Endothelial cell of umbilical vein (primary cell): ENCODE results near the gene NR2E1. TPM values are rescaled to one million over a fixed set of nuclear protein-coding genes. Genes with fewer than 3 reads are reported as not detected.

ENCODE experiments used
- BruUV-seq: library from RNA; stranded (reverse); fragments of 400-500 nt; replicated peaks from 2 replicates; lab custom pipeline; 2021; lab: Mats Ljungman, UMichigan
- CTCF ChIA-PET: fragments of 300-600, 350-600 bp; sonication (Branson Sonifier 250); formaldehyde crosslinking; loops from one replicate; lab custom pipeline; 2021; ENCODE audit warnings: antibody characterized with exemption, inconsistent platforms; lab: Charles Lee
- POLR2A ChIA-PET: fragments of 300-600, 350-600 bp; sonication (Branson Sonifier 250); formaldehyde crosslinking; loops from one replicate; lab custom pipeline; 2021; ENCODE audit warnings: antibody characterized with exemption, inconsistent platforms; lab: Charles Lee
- DNase-seq: peaks from one replicate; pipeline ENCODE4 v3.0.0-alpha.2; 2011; ENCODE audit warnings: low read depth, low spot score
- FAIRE-seq: peaks from 2 replicates; lab custom pipeline; 2011; peaks lifted over from hg19 to GRCh38; lab: Jason Lieb, UNC
- H2AFZ ChIP-seq: 2 replicates; pipeline ENCODE4 v1.6.0; 2012; ENCODE audit warnings: low read depth, low read length, control low read depth, inconsistent platforms
- H3K27ac ChIP-seq: 2 replicates; pipeline ENCODE4 v1.5.1; 2011; ENCODE audit warnings: low read depth, mild to moderate bottlenecking, control low read depth, low read length, moderate library complexity; ENCODE audit not compliant: insufficient read depth
- H3K27me3 ChIP-seq, 2 experiments: 2 replicates each; pipeline versions ENCODE4 v1.6.0 to v1.6.1; 2011; ENCODE audit warnings: low read length in 2 of 2, mixed read lengths in 1 of 2; ENCODE audit not compliant: control insufficient read depth in 2 of 2, insufficient read depth in 2 of 2
- H3K36me3 ChIP-seq, 2 experiments: 2 replicates in 1 of 2; 3 replicates in 1 of 2; pipeline ENCODE4 v1.5.1; 2011; ENCODE audit warnings: low read length in 2 of 2, mild to moderate bottlenecking in 1 of 2, moderate library complexity in 1 of 2; ENCODE audit not compliant: control insufficient read depth in 2 of 2, insufficient read depth in 2 of 2; ENCODE audit errors: extremely low read depth in 1 of 2
- H3K4me1 ChIP-seq: 3 replicates; pipeline ENCODE4 v1.5.1; 2011; ENCODE audit warnings: mild to moderate bottlenecking, low read length; ENCODE audit not compliant: control insufficient read depth, insufficient read depth; ENCODE audit errors: extremely low read depth
- H3K4me2 ChIP-seq: 2 replicates; pipeline ENCODE4 v1.6.1; 2011; ENCODE audit warnings: low read length, control low read depth, mixed read lengths; ENCODE audit not compliant: insufficient read depth
- H3K4me3 ChIP-seq, 3 experiments: fragments of 200-600 bp in 1 of 3; sonication (generic), shearing (Covaris generic) in 1 of 3; replicated peaks in 1 of 3; 2 replicates each; pipeline ENCODE4 v1.5.1; 2011 to 2016; ENCODE audit warnings: control low read depth in 3 of 3, low read length in 3 of 3, mild to moderate bottlenecking in 2 of 3, inconsistent platforms in 1 of 3, low read depth in 1 of 3, moderate library complexity in 1 of 3; ENCODE audit not compliant: insufficient read depth in 1 of 3
- H3K79me2 ChIP-seq: 2 replicates; pipeline ENCODE4 v1.6.0; 2012; ENCODE audit warnings: low read length, inconsistent platforms; ENCODE audit not compliant: control insufficient read depth, insufficient read depth
- H3K9ac ChIP-seq: replicated peaks from 2 replicates; pipeline ENCODE3; 2011; ENCODE audit warnings: low read length, control low read depth; ENCODE audit not compliant: insufficient read depth; ENCODE audit errors: extremely low read depth
- H3K9me1 ChIP-seq: replicated peaks from 3 replicates; pipeline ENCODE4 v1.6.0; 2011; ENCODE audit warnings: mild to moderate bottlenecking, low read length; ENCODE audit not compliant: control insufficient read depth, insufficient read depth; ENCODE audit errors: extremely low read depth
- H3K9me3 ChIP-seq: replicated peaks from 2 replicates; pipeline ENCODE4 v1.5.1; 2012; ENCODE audit warnings: low read length, inconsistent platforms; ENCODE audit not compliant: control insufficient read depth, insufficient read depth
- H4K20me1 ChIP-seq: replicated peaks from 2 replicates; pipeline ENCODE3; 2011; ENCODE audit warnings: mild to moderate bottlenecking, low read length; ENCODE audit not compliant: control insufficient read depth, insufficient read depth; ENCODE audit errors: extremely low read depth
- CTCF ChIP-seq, 2 donors: IDR thresholded peaks; 1 replicate in 1 of 2; 2 replicates in 1 of 2; pipeline ENCODE4 v1.5.1; 2011; ENCODE audit warnings: low read length in 2 of 2, mild to moderate bottlenecking in 2 of 2, moderate library complexity in 2 of 2, control low read depth in 1 of 2, inconsistent platforms in 1 of 2, low read depth in 1 of 2; ENCODE audit not compliant: insufficient read depth in 1 of 2; ENCODE audit errors: extremely low read depth in 1 of 2
- EZH2 ChIP-seq: IDR thresholded peaks from 2 replicates; pipeline ENCODE4 v1.6.1; 2012; ENCODE audit warnings: borderline replicate concordance, low read depth, mild to moderate bottlenecking, moderate library complexity, low read length, inconsistent platforms; ENCODE audit not compliant: severe bottlenecking
- FOS ChIP-seq: IDR thresholded peaks from 2 replicates; pipeline ENCODE4 v1.6.1; 2011; ENCODE audit warnings: mild to moderate bottlenecking, low read length, moderate library complexity, borderline replicate concordance; ENCODE audit not compliant: insufficient read depth
- GATA2 ChIP-seq: IDR thresholded peaks from 2 replicates; pipeline ENCODE4 v1.7.0; 2011; ENCODE audit warnings: low read depth, mild to moderate bottlenecking, moderate library complexity, mixed read lengths, low read length; ENCODE audit not compliant: insufficient read length, insufficient read depth
- JUN ChIP-seq: IDR thresholded peaks from 2 replicates; pipeline ENCODE4 v1.6.1; 2011; ENCODE audit warnings: borderline replicate concordance, low read depth; ENCODE audit not compliant: insufficient read length, insufficient read depth
- MYC ChIP-seq: IDR thresholded peaks from one replicate; pipeline ENCODE4 v1.6.1; 2011; ENCODE audit warnings: mild to moderate bottlenecking, low read depth, low read length
- POLR2A ChIP-seq: IDR thresholded peaks from 2 replicates; pipeline ENCODE4 v1.6.1; 2012; ENCODE audit warnings: low read depth, mild to moderate bottlenecking, control low read depth, low read length
- POLR2AphosphoS5 ChIP-seq: IDR thresholded peaks from 2 replicates; pipeline ENCODE4 v1.6.1; 2012; ENCODE audit warnings: low read depth, mild to moderate bottlenecking, control low read depth, low read length, moderate library complexity; ENCODE audit not compliant: insufficient read depth
- dilution Hi-C: fragments of 300-500 bp; cut with MboI; formaldehyde crosslinking; loops from one replicate; pipeline ENCODE4 v1.15.0; 2019; ENCODE audit warnings: low sequenced_read_pairs; ENCODE audit not compliant: extremely low pct_ligation_motif_present
- intact Hi-C: fragments of 100-400 bp; cut with micrococcal nuclease; formaldehyde crosslinking; loops from one replicate; pipeline ENCODE4 v1.10.0; 2022
- polyA plus RNA-seq, 4 experiments: library from polyadenylated mRNA; depleted of rRNA in 3 of 4; stranded (reverse) in 3 of 4; unstranded in 1 of 4; fragments of >200 nt; gene quantifications; 2 replicates each; pipeline versions ENCODE4 v1.2.1 to v1.2.3, GENCODE V29; 2011 to 2012; ENCODE audit warnings: missing spikeins in 1 of 4
- total RNA-seq: library from RNA; stranded (reverse); gene quantifications from 2 replicates; pipeline ENCODE4 v1.2.3, GENCODE V29; 2021
- TF ChIP-seq, protein P1 (sequence below): IDR thresholded peaks from 2 replicates; pipeline ENCODE4 v1.6.1; 2011; ENCODE audit not compliant: insufficient read depth, insufficient read length

The NR2E1 gene
- total and polyA plus RNA-seq, 2 donors (not counting 3 experiments of a cell fraction or from before 2014, with no cell fraction given), result not detected

DNA sequence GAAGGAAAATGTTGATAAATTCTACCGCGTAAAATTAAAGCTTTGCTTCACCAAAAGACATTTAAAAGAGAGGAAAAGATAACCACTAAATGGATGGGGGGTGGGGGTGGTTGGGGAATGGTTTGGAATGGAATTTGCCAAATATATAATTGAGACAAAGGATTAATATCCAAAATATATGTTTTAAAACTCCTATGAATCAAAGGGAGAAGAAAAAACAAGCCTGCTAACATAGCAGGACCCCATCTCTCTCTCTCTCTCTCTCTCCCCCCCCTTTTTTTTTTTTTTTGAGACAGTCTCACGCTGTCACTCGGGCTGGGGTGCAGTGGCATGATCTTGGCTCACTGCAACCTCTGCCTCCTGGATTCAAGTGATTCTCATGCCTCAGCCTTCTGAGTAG, 13.4 kb upstream of the NR2E1 start:
- peaks cover 34 to 49% of the 10 kb centered on the region in 2 experiments for H3K27me3 ChIP-seq
- FAIRE-seq (no peak), DNase-seq (no peak)
- BruUV-seq, result no TSS peak
- H3K4me1 ChIP-seq, result no peaks in the 10 kb centered on the region
- CTCF ChIA-PET, result interaction anchor here (1.0 kb wide), 1 partner anchor 27 kb away, joined by 3 read pairs; no protein-coding TSS in a partner anchor
- no peak overlapping the region for H2AFZ ChIP-seq
- H3K79me2 ChIP-seq, result no peaks in the 10 kb centered on the region
- H3K4me3 ChIP-seq, result no peak overlapping the region
- intact Hi-C loops (no loop called here), dilution Hi-C loops (no loop called here)
- H3K27ac ChIP-seq, result no peak overlapping the region
- no peaks in the 10 kb centered on the region for H4K20me1 ChIP-seq
- no peak overlapping the region for H3K9ac ChIP-seq
- H3K9me3 ChIP-seq, result no peaks in the 10 kb centered on the region
- no peaks in the 10 kb centered on the region for H3K9me1 ChIP-seq
- H3K4me2 ChIP-seq, result no peak overlapping the region
- POLR2A ChIA-PET, result no interaction called here
- TF ChIP-seq JUN, result no peak
- TF ChIP-seq CTCF (IDR thresholded peaks at IDR 0.05; ENCODE audit: extremely low read depth in 1 of 2, insufficient read depth in 1 of 2, low read depth in 1 of 2, low read length in 2 of 2), result no peak
- TF ChIP-seq MYC, result no peak
- TF ChIP-seq, protein P1, sequence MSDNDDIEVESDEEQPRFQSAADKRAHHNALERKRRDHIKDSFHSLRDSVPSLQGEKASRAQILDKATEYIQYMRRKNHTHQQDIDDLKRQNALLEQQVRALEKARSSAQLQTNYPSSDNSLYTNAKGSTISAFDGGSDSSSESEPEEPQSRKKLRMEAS, result no peak
- TF ChIP-seq GATA2, result no peak
- no peak for TF ChIP-seq FOS
- TF ChIP-seq POLR2AphosphoS5, result no peak
- no peak for TF ChIP-seq EZH2
- no peak for TF ChIP-seq POLR2A
- H3K36me3 ChIP-seq, result no peaks in the 10 kb centered on the region
